HepG2 (cell line): ENCODE results near the gene CIB2. TPM values are rescaled to one million over a fixed set of nuclear protein-coding genes. Genes with fewer than 3 reads are reported as not detected.

Experiments
- AKAP8 ChIP-seq: sonication (generic); formaldehyde crosslinking; IDR thresholded peaks from 2 replicates; pipeline ENCODE4 v1.5.1; 2020; ENCODE audit warnings: mild to moderate bottlenecking, missing genetic modification reagents
- EP300 ChIP-seq, 3 experiments: sonication (generic) in 1 of 3; formaldehyde crosslinking in 1 of 3; IDR thresholded peaks; 2 replicates each; pipeline versions ENCODE4 v1.5.1 to v1.6.1; 2011 to 2020; ENCODE audit warnings: low read depth in 2 of 3, low read length in 2 of 3, borderline replicate concordance in 1 of 3, improper control_type of control experiment in 1 of 3, mild to moderate bottlenecking in 1 of 3, missing genetic modification reagents in 1 of 3, moderate library complexity in 1 of 3
- HHEX ChIP-seq: IDR thresholded peaks from 2 replicates; pipeline ENCODE4 v1.6.1; 2016; ENCODE audit warnings: control low read depth
- MLLT10 ChIP-seq: sonication (generic); formaldehyde crosslinking; IDR thresholded peaks from 2 replicates; pipeline ENCODE4 v1.4.0; 2020; ENCODE audit warnings: missing genetic modification reagents
- NR2F6 ChIP-seq, 2 experiments: IDR thresholded peaks; 2 replicates each; pipeline ENCODE4 v1.6.1; 2016; ENCODE audit warnings: antibody characterized with exemption in 1 of 2, mild to moderate bottlenecking in 1 of 2
- RBFOX2 ChIP-seq: fragments of 200-400 bp; formaldehyde crosslinking; IDR thresholded peaks from 2 replicates; pipeline ENCODE4 v1.6.1; 2017; ENCODE audit warnings: low read depth, mild to moderate bottlenecking, low read length
- REL ChIP-seq: sonication (generic); formaldehyde crosslinking; conservative IDR thresholded peaks from 2 replicates; pipeline ENCODE4 v1.8.0; 2022; ENCODE audit warnings: mild to moderate bottlenecking, missing genetic modification reagents, moderate library complexity
- REXO4 ChIP-seq: sonication (generic); formaldehyde crosslinking; IDR thresholded peaks from 2 replicates; pipeline ENCODE4 v1.8.0; 2022; ENCODE audit warnings: missing genetic modification reagents, mild to moderate bottlenecking, borderline replicate concordance
- YY1 ChIP-seq: IDR thresholded peaks from 2 replicates; pipeline ENCODE4 v1.6.1; 2011; ENCODE audit warnings: low read length, low read depth, moderate library complexity, mild to moderate bottlenecking; ENCODE audit not compliant: insufficient read depth, insufficient replicate concordance
- ZC3H4 ChIP-seq: sonication (generic); formaldehyde crosslinking; IDR thresholded peaks from 2 replicates; pipeline ENCODE4 v1.4.0; 2020; ENCODE audit warnings: missing genetic modification reagents, borderline replicate concordance
- ZNF124 ChIP-seq: sonication (generic); formaldehyde crosslinking; IDR thresholded peaks from 2 replicates; pipeline ENCODE4 v1.4.0; 2020; ENCODE audit warnings: missing genetic modification reagents
- ZNF20 ChIP-seq: sonication (generic); formaldehyde crosslinking; IDR thresholded peaks from 2 replicates; pipeline ENCODE4 v1.4.0; 2020; ENCODE audit warnings: mild to moderate bottlenecking, moderate library complexity, missing genetic modification reagents
- ZNF33A ChIP-seq: sonication (generic); formaldehyde crosslinking; IDR thresholded peaks from 2 replicates; pipeline ENCODE4 v1.5.1; 2020; ENCODE audit warnings: missing genetic modification reagents, mild to moderate bottlenecking, moderate library complexity, borderline replicate concordance
- ZNF557 ChIP-seq: sonication (generic); formaldehyde crosslinking; IDR thresholded peaks from 2 replicates; pipeline ENCODE4 v1.4.0; 2020; ENCODE audit warnings: missing genetic modification reagents
- ZNF761 ChIP-seq: sonication (generic); formaldehyde crosslinking; conservative IDR thresholded peaks from 2 replicates; pipeline ENCODE4 v1.4.0; 2020; ENCODE audit warnings: mild to moderate bottlenecking, missing genetic modification reagents
- ZNF850 ChIP-seq: sonication (generic); formaldehyde crosslinking; conservative IDR thresholded peaks from 2 replicates; pipeline ENCODE4 v1.9.0; 2021; ENCODE audit warnings: mild to moderate bottlenecking, missing genetic modification reagents
- ZNF883 ChIP-seq: sonication (generic); formaldehyde crosslinking; IDR thresholded peaks from 2 replicates; pipeline ENCODE4 v1.5.1; 2020; ENCODE audit warnings: mild to moderate bottlenecking, missing genetic modification reagents; ENCODE audit errors: not compliant biosample characterization
- polyA plus RNA-seq, 8 experiments: library from polyadenylated mRNA; depleted of rRNA in 3 of 8; stranded (reverse) in 7 of 8; unstranded in 1 of 8; fragments of >200 nt; fragmentation: Illumina TruSeq in 4 of 8; extraction: Trizol in 4 of 8; gene quantifications; 2 replicates each; pipeline versions ENCODE4 v1.2.1 to v1.2.3, GENCODE V29; 2011 to 2016; ENCODE audit warnings: low read depth in 4 of 8, missing spikeins in 1 of 8, mixed read lengths in 1 of 8; ENCODE audit not compliant: insufficient read depth in 1 of 8
- total RNA-seq, 5 experiments: library from RNA; depleted of rRNA; stranded (reverse); fragments of >200 nt; fragmentation: Illumina TruSeq; extraction: Trizol; gene quantifications; 2 replicates each; pipeline ENCODE4 v1.2.3, GENCODE V29; 2016; ENCODE audit warnings: low read depth in 1 of 5
- TF ChIP-seq, protein P1 (sequence below): sonication (generic); formaldehyde crosslinking; conservative IDR thresholded peaks from 2 replicates; pipeline ENCODE4 v1.8.0; 2022; ENCODE audit warnings: missing genetic modification reagents
- TF ChIP-seq, protein P2 (sequence below): sonication (generic); formaldehyde crosslinking; IDR thresholded peaks from 2 replicates; pipeline ENCODE4 v1.5.0; 2020; ENCODE audit warnings: missing genetic modification reagents, mild to moderate bottlenecking, borderline replicate concordance
- TF ChIP-seq, protein P3 (sequence below): IDR thresholded peaks from 2 replicates; pipeline ENCODE4 v1.4.0; 2020; ENCODE audit warnings: mild to moderate bottlenecking, missing genetic modification reagents
- TF ChIP-seq, protein P4 (sequence below): sonication (generic); formaldehyde crosslinking; IDR thresholded peaks from 2 replicates; pipeline ENCODE4 v1.8.1; 2023; ENCODE audit warnings: mild to moderate bottlenecking, missing genetic modification reagents

The CIB2 gene
- total and polyA plus RNA-seq, 2 of the 13 experiments (the other 11 are each of a cell fraction or from before 2014, with no cell fraction given): 1.4 to 1.5 TPM

DNA sequence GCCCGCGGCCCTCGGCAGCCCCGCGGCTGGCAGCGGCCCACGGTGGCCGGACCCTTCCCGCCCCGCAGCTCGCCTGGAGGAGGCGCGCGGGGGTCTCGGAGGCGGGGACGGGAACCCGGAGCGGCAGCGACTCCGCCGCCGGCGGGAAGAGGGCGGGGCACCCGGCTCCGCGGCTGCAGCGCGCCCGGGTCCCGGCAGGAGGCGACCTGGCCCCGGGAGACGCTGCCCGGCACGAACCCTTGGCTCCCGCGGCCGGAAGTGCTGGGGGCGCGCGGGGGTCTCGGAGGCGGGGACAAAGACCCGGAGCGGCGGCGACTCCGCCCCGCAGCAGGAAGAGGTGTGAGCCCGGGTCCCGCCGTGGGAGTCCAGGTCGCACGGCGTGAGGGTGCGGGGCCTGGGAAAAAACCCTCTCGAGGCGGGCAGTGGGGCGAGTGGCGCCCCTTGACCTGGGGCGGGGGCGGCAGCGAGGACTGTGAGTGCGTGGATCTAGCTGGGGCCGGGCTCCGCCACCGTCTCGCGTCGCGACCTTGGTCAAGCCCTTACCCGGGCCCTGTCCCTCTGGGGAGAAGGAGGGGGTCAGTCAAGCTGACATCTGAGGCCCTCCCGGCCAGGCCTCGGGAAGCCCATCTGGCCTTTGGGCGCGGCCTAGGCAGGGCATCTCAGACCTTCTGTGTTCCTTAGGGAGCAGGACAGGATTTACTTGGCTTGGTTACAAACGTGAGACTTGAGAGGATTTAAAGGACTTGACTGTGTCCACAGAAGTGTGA, at the start of gene CIB2 (continued):
- TF ChIP-seq HHEX (no peak), ZNF883 (CRISPR knock-in tag) (peak; percentile 42), NR2F6 (IDR thresholded peaks at IDR 0.05) (no peak), NR2F6 (CRISPR knock-in tag; IDR thresholded peaks at IDR 0.05) (peak; percentile 26; the same call in 1 of the 2 replicates), ZNF124 (CRISPR knock-in tag) (no peak), REXO4 (no peak), ZNF850 (CRISPR knock-in tag) (no peak), AKAP8 (CRISPR knock-in tag) (no peak), REL (CRISPR knock-in tag) (no peak), YY1 (peak; percentile 29), ZNF557 (CRISPR knock-in tag) (no peak), MLLT10 (CRISPR knock-in tag) (no peak), ZNF33A (CRISPR knock-in tag) (no peak), ZNF20 (CRISPR knock-in tag) (no peak), EP300 (IDR thresholded peaks at IDR 0.05; ENCODE audit: low read depth in 2 of 2, low read length in 2 of 2) (no peak), EP300 (CRISPR knock-in tag; IDR thresholded peaks at IDR 0.05; ENCODE audit: borderline replicate concordance) (no peak), RBFOX2 (peak; percentile 86), ZNF761 (CRISPR knock-in tag) (no peak), ZC3H4 (no peak)
- TF ChIP-seq, protein P1, sequence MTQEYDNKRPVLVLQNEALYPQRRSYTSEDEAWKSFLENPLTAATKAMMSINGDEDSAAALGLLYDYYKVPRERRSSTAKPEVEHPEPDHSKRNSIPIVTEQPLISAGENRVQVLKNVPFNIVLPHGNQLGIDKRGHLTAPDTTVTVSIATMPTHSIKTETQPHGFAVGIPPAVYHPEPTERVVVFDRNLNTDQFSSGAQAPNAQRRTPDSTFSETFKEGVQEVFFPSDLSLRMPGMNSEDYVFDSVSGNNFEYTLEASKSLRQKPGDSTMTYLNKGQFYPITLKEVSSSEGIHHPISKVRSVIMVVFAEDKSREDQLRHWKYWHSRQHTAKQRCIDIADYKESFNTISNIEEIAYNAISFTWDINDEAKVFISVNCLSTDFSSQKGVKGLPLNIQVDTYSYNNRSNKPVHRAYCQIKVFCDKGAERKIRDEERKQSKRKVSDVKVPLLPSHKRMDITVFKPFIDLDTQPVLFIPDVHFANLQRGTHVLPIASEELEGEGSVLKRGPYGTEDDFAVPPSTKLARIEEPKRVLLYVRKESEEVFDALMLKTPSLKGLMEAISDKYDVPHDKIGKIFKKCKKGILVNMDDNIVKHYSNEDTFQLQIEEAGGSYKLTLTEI (CRISPR knock-in tag): no peak
- TF ChIP-seq, protein P2, sequence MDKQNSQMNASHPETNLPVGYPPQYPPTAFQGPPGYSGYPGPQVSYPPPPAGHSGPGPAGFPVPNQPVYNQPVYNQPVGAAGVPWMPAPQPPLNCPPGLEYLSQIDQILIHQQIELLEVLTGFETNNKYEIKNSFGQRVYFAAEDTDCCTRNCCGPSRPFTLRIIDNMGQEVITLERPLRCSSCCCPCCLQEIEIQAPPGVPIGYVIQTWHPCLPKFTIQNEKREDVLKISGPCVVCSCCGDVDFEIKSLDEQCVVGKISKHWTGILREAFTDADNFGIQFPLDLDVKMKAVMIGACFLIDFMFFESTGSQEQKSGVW: no peak
- TF ChIP-seq, protein P3, sequence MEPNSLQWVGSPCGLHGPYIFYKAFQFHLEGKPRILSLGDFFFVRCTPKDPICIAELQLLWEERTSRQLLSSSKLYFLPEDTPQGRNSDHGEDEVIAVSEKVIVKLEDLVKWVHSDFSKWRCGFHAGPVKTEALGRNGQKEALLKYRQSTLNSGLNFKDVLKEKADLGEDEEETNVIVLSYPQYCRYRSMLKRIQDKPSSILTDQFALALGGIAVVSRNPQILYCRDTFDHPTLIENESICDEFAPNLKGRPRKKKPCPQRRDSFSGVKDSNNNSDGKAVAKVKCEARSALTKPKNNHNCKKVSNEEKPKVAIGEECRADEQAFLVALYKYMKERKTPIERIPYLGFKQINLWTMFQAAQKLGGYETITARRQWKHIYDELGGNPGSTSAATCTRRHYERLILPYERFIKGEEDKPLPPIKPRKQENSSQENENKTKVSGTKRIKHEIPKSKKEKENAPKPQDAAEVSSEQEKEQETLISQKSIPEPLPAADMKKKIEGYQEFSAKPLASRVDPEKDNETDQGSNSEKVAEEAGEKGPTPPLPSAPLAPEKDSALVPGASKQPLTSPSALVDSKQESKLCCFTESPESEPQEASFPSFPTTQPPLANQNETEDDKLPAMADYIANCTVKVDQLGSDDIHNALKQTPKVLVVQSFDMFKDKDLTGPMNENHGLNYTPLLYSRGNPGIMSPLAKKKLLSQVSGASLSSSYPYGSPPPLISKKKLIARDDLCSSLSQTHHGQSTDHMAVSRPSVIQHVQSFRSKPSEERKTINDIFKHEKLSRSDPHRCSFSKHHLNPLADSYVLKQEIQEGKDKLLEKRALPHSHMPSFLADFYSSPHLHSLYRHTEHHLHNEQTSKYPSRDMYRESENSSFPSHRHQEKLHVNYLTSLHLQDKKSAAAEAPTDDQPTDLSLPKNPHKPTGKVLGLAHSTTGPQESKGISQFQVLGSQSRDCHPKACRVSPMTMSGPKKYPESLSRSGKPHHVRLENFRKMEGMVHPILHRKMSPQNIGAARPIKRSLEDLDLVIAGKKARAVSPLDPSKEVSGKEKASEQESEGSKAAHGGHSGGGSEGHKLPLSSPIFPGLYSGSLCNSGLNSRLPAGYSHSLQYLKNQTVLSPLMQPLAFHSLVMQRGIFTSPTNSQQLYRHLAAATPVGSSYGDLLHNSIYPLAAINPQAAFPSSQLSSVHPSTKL (CRISPR knock-in tag): peak; percentile 55; the same call in 1 of the 2 replicates
- TF ChIP-seq, protein P4, sequence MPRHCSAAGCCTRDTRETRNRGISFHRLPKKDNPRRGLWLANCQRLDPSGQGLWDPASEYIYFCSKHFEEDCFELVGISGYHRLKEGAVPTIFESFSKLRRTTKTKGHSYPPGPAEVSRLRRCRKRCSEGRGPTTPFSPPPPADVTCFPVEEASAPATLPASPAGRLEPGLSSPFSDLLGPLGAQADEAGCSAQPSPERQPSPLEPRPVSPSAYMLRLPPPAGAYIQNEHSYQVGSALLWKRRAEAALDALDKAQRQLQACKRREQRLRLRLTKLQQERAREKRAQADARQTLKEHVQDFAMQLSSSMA: no peak
